Hematopoietic multipotent progenitor cell treated with erythropoietin and hydrocortisone succinate and interleukin-3 and kit ligand, for 4 days (in vitro differentiated cells): ENCODE data around the gene SESN3.
"Not testable (repeated sequence)": the region's sequence is repeated elsewhere in the genome, so short reads cannot be mapped to it uniquely, and the experiment has no call there.

Experiments used
- DNase-seq: peaks from one replicate; pipeline ENCODE4 v3.0.0-alpha.2; 2015

The SESN3 gene, protein sequence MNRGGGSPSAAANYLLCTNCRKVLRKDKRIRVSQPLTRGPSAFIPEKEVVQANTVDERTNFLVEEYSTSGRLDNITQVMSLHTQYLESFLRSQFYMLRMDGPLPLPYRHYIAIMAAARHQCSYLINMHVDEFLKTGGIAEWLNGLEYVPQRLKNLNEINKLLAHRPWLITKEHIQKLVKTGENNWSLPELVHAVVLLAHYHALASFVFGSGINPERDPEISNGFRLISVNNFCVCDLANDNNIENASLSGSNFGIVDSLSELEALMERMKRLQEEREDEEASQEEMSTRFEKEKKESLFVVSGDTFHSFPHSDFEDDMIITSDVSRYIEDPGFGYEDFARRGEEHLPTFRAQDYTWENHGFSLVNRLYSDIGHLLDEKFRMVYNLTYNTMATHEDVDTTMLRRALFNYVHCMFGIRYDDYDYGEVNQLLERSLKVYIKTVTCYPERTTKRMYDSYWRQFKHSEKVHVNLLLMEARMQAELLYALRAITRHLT

DNA sequence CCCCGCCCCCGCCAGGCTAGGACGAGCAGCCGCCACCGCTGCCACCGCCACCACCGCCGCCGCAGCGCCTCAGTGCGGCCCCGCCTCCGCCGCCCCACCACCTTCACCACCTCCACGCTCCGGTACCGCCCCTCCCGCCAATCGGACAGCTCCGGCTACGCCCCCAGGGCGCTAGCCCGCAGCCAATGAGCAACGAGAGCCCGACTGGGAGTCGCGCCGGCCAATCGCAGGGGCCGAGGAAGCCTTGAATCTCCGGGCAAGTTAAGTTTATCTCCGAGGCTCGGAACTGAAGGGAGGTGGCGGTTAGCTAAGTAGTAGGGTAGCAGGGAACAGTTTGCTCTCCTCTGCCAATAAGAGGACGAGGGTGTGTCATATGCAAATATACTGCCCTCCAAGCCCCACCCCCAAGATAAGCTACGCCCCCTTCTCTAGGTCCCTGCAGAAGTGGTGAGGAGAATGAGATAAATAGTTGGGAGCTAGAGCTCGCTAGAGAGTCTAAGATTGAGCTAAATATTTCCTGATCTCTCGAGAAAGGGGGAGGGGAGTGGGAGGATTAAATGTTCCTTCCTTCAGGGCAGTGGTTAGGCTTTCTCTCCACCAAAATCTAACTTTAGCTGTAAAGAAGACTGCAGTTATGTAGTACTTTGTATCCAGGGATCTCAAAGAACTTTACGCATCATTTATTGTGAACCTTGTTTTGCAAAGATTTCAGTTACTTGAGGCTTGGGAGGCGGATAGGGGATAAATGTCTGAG, at the start of gene SESN3:
Gene SESN3, minus strand, starts transcription at position 76 of the 754 bp plus-strand sequence. CDS start 342 bp downstream, outside the sequence.
- DNase-seq: peak; percentile 100

DNA sequence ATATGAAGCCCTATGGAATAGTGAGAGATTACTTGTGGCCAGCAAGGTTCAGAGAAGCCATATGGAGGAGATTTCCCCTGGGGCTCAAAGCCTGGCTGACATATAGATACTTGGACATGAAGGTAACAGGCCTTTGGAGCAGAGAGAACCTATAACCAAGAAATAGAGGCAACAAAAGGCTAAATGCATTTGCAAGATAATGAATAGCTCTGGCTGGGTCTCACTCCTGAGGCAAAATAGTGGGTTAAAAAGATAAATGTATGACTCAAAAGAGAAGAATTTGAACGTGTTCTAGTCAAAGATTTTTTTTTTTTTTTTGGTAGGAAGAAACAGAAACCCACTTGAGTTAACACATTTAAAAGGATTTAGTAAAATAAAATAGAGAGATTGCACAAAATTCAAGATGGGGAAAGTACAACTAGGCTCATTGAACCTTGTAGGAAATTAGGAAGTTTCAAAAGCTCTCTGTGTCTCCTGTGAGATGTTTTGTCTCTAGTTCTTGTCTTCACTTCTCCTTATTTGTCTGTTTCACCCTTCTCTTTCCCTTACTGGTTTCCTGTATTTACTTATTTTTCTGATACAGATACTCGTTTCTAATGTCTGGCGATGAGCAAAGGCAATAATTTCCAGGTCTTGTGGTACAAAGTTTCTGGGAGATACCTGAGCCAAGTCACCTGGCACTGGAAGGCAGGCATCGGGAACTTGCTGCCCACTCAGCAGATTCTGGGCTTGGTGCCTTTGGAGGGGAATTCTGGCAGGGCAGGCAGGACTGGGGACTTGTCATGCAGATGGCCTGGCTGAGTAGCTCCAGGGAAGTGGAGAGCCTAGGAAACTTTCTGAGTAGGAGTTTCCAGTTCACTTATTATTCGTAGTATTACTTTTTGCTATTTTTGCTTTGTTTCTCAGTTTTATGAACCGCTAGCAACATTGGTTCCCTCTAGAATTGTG, 49.2 kb upstream of the SESN3 start:
- DNase-seq: no peak

DNA sequence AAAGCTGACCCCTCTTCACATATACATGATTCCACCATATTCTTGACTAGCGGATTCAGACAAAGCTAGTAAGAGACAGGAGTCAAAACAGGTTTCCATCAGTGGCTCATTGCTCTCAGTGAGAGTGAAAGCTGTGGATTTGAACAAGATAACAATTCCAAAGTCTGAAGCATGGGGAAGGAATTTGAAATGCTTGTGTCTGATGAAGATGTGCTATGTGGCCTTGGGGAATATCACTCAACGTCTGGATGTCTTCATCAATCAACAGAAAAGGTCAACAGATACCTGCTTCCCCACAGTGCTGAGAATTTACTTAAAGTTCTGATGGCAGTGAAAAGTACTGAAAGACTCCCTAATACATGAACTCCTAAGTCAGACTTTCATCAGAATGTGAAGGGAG, 46.9 kb upstream of the SESN3 start:
- DNase-seq: no peak

DNA sequence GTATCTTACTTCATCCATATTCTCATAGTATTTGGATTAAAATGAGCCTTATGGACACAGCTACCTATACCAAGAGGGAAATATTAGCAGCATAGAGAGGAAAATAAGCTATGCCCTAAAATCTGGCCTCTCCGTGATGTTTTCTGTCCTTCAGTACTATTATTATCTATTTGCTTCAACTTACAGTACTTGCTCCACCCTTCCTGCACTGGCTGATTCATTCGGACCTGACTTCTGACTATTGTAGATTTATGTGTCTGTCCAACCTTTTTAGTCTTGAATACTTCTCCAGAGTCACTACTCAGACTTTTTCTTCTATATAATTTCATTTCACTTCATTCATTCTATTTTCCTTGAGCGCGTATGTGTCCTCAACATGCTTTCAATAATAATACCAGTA, 45.1 kb upstream of the SESN3 start:
- no peak for DNase-seq

DNA sequence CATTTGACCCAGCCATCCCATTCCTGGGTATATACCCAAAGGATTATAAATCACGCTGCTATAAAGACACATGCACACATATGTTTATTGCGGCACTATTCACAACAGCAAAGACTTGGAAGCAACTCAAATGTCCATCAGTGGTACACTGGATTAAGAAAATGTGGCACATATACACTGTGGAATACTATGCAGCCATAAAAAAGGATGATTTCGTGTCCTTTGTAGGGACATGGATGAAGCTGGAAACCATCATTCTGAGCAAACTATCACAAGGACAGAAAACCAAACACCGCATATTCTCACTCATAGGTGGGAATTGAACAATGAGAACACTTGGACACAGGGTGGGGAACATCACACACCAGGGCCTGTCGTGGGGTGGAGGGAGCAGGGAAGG, 42.6 kb upstream of the SESN3 start:
- DNase-seq: not testable (repeated sequence)

DNA sequence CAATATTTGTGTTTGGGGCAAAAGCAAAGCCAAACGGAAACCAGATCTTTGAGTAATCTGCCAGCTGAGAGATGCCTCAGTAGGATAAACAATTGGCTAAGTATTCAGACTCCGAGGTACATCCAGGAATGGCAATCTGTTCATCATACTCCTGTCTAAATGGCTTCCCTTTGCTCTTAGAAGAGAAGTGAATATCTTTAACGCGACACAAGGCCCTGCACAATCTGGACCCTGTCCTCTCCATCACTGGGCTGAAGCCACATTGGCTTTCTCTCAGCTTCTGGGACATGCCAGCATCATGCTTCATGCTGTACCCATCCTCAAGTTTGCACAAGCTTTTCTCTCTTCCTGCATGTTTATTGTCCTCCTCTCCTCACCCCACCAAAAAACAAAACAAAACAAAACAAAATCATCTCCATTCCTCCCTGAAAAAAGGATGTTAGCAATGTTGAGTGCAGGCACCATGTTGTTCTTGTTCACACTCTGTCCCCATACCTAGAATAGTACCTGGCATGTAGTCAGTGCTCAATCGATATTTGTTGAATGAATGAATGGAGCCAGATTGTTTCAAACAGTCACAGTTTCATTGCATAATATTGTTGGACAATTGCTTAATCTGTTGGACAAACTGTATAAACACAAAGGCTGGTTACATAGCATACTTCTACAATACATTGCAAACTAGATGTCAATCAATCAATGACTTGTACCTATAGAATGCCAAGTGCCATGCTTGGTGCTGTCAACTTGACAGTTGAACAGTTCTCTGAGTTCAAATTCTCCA, 38.2 kb upstream of the SESN3 start:
- DNase-seq: no peak

DNA sequence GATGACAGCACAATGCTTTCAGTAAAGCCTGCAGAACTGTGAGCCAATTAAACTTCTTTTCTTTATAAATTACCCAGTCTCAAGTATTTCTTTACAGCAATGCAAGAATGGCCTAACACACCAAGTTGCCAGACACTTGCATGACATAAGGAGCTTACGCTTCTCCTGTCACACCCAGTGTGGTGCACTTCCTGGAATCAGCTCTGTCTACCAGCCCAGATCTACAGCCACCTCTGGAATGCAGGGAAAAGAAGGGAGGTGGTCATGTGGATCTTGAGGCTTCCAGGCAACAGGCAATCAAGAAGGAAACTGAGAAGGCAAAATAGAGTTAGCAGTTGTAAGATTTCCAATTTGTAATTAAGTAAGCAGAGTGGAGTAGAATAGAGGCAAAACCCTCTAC, 37.4 kb upstream of the SESN3 start:
- no peak for DNase-seq

DNA sequence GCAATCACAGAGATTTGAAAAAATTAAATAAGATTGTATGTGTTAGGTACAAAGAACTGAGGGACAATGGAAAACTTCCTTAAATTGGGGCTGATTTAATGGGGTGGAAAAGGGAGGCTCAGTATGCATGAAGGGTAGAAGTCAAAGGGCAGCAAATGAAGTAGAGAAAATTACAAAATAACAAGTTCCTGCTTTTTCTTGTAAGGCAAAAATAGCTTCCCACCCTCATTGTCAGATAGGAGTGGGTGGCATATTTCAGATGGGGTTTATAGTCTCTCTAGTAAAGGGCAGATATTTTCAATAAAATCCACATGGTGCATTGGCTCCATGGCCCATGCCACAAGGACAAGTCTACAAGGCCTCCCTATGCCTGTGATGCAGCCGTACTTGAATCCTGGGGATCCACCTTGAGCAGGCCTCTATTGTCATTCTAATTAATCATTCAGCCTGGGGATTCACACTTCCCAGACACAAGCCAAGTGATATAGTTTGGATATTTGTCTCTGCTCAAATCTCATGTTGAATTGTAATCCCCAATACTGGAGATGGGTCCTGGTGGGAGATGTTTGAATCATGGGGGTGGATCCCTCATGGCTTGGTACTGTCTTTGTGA, 36.7 kb upstream of the SESN3 start:
- no peak for DNase-seq

DNA sequence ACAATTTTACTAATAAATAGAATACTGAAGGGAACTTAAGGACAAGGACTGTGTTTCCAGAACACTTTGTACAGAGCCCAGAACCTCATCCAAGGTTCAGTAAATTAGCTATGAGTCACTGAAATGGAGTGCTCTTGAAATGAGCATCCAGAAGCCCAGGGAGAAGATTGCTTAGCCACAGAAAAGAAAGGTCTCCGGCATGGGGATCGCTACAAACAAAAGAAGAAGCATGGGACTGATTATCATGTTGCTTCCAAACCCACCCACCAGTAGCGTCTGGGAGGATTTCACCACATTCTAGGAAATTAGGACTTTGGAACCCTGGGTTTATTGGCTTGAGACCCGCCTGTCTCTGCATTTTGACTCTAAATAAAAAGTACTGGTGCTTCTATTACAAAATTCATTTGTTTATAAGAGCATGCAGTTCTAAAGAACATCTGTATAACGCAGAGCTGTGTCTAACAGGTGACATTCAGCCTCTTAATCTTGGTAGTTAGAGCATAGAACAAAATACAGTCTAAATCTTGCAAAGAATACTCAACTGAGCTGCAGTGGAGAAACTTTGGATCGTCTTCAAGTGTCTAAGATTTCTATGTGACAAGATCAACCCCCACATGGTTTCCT, 35.9 kb upstream of the SESN3 start:
- DNase-seq: no peak

DNA sequence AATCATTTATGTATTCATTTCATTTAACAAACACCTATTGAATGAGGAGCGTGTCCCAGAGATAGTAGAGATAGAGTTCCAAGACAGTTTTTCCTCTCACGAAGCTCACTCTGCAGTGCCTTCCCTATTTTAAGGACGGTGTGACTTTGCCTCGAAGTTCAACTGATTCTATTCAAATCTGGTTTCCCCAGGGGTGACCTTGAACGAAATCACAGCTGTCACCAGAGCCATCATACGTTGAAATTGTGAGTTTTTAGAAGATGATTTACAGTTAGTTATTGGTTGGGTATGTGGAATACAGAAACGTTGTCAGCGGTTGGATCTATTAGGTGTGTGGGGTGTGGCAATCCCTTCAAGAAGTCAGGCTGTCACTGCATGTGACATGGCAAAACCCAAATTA, 33.9 kb upstream of the SESN3 start:
- no peak for DNase-seq

DNA sequence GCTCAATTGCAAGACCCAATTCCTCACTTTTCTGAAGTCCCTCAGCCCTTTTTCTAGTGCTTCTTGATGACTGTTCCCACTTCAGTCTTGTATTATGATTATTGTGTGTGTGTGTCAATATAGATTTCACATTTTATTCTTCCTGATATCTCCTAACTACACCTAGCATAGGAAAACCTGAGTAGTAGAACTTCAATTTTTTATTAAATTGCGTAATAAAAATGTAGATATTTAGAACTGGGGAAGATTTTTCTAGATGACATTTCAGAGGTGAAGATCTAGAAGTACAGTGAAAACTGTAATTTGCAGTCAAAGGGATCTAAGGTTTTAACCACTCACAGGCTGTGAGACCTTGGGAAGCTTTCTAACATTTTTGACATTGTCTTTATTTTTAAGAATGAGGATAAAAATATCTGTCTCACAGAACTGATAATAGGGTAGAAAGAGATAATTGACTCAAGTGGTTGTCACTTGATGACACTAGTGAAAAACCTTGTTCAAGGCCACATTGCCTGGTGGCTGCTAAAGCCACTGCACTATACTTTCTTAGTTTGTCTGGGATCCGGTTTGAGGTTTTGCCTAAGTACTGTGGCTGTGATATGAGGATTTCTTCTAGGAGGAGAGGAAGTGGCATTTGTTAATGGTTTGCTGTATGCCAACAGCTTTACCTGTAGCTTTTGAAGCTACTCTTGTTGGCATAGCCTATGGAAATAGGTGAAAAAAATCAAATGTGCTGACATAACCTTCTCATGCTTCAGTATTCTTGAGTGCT, 32.2 kb upstream of the SESN3 start:
- DNase-seq: peak; percentile 64

DNA sequence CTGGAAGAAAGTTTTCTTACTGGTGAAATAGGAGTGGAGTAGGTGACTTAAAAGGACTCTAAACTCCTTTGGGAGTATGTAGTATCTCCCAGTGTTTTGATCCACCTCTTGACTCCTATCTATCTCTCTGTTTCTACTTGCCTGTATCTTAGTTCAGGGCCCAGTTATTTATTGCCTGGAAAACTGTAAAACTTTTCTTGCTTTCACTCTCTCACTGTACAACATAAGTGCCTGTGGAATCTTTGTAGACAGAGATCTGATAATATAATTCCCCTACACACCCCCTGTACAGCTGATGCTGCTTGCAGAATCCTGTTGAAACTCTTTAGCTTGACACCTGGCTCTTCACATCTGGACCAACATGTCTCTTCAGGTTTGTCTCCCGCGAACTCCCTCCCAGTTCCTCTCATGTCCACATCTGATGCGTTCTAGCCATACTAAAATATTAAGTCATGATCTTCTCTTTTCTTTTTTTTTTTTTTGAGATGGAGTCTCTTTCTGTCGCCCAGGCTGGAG, 26.5 kb upstream of the SESN3 start:
- DNase-seq: no peak

DNA sequence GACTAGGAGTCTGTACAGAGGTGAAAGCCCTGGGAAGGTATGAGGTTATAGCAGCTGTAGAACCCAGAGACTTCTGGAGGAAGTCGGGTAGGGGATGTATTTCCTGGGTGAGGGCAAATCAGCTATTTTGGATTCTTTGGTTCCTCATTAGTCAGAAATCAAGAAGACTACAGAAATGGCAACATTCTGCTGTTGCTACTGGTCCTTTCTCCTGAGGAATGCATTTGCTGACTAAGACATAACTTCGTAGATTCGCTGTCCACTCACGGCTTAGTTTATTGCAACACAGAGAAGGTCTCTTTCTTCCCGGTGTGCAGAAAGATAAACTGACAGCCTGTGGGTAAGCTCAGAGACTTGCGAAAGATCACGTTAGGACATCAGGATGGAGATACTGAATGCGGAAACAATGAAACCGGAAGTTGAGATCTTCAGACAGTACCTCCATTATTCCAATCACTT, 25.3 kb upstream of the SESN3 start:
- peak; percentile 78 for DNase-seq

DNA sequence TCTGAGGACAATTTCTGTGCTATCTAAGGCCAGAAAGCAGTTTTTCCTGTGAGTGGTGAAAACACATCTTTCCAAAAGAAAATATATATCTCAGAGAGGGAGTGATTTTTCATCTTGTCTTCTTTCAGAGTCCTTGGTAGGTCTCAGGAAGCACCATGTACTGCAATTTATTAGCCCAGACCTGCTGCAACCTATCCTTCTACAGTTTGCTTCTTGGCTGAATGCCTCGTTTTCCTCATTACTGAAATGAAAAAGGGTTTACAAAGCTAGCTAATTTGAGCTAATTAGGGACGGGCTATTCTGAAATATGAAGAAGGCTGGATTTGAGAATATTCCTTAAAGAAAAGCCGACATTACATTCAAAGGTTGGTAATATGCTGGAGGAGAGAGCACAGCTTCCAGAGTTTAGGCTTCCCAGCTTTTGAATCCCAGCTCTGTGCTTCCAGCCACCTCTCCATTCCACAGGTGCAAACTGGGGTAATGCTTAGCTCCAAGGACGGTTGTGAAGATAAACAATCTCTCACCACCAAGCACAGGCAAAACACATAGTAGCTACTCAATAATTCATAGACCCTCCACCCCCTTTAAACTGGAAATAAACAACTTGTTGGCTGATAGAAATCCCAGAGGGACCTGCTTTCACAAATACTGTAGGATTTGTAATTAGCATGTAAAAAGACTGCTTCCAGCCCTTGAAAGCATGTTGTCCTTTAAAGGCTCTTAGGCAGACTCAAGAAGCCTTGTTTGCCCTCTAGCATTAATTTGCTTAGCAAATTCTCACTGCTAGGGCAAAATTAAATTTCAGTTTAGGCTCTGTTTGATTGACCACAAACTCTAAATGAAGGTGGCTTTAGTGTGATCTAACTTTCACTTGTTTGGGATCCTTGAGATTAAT, 24.5 kb upstream of the SESN3 start:
- no peak for DNase-seq

DNA sequence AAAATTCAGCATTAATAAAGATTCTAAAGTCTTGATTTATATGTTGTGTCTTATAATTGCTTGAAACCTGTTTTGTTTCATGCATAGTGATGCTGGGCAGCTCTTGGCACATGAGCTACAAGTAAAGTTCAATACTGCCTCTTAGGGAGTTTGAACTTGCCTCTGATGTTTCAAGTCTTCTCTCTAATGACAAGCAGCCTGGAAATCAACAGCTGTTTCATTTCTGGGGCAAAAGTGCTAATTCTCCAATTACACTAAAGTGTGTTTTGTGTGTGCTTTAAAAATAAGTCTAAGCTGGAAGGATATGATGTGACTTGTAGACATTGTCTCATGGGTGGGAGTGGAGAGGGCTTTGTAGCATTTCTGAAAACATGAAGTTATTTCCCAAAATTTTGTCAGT, 23.7 kb upstream of the SESN3 start:
- no peak for DNase-seq

DNA sequence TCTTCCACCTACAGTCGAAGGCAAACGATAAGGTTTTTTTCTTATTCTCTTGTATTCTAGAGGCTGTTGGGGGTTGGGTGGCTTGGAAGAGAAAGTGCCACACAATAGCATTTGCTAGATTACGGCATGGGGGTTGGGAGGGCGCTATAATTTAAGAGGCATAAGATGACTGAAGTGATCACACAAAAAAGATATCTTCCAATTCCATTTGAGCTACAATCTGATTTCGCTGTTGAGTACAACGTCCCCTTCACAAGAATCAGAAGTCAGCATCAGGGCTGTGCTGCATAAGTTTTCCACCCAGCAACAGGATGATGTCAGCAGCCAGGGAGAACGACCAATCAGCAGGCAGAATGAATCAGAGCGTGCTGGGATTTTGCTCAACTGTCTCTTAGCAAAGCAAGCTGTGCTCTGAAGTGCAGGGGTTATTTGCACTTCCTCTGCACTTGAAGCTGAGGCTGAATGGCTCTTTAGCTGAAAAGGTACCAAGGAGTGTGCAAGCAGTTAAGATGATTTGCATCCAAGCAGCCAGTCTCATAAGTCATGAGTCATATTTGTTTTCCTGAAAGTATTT, 23.2 kb upstream of the SESN3 start:
- peak; percentile 93 for DNase-seq

DNA sequence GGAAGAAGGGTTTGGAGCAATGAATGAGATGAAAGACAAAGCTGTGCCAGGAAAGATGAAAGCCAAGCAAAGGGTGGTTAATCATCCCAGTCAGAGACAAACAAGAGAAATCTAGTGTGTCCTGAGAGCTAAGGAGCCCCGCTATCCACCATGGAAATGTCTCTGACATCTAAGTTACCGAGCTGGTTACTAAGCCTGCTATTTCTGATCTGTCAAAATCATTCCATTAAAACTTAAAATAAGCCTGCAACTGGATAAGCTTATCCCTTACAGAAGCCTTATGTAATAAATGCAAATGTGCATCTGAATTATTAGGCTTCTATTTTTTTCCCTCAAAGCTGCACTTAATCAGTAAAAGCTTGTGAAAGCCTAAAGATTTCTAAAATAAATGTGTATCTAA, 22.1 kb upstream of the SESN3 start:
- DNase-seq: no peak

DNA sequence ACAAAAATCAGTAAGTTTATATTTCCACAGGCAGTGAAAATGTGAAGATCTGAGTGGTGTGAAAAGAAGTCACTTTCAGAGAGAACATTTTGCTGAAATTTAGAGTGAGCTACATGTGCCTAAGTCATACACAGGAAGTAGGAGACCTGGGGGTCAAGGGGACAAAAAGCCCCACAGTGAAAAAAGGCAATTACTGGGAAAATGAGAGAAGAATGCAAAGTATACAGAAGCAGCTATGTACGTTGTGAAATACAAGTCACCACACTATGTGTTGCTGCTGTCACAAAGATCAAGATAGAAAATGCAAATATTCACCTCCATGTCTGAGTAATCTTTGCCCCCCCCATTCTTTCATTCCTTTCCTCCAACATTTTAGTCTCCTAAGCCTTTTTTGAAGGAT, 21.6 kb upstream of the SESN3 start:
- no peak for DNase-seq

DNA sequence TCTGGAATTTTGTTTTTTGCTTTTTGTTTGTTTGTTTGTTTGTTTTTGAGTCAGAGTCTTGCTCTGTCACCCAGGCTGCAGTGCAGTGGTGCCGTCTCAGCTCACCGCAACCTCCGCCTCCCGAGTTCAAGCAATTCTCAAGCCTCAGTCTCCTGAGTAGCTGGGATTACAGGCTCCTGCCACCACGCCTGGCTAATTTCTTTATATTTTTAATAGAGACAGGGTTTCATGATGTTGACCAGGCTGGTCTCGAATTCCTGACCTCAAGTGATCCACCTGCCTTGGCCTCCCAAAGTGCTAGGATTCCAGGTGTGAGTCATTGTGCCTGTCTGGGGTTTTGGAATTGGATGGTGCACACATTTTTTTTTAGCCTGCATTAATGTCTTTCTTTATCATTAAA, 20.9 kb upstream of the SESN3 start:
- DNase-seq: not testable (repeated sequence)
